Neural cell (in vitro differentiated cells): Measurements from ENCODE around the gene RAD23B. TPM values are rescaled to one million over a fixed set of nuclear protein-coding genes. Genes with fewer than 3 reads are reported as not detected.

Experiments used
- H2AFZ ChIP-seq: fragments of 200-600, 300-800 bp; sonication (generic), shearing (Covaris generic); 2 replicates; pipeline ENCODE4 v1.6.0; 2014; ENCODE audit warnings: low read depth, mild to moderate bottlenecking, antibody characterized with exemption, low read length, moderate library complexity
- H3F3A ChIP-seq: fragments of 200-600 bp; shearing (Covaris generic); 2 replicates; pipeline ENCODE4 v1.6.1; 2016; ENCODE audit warnings: mild to moderate bottlenecking, moderate library complexity, mixed read lengths, antibody characterized with exemption, low read length; ENCODE audit not compliant: insufficient read depth, poor library complexity, severe bottlenecking
- H3K27ac ChIP-seq: fragments of 200-600, 300-800 bp; sonication (generic), shearing (Covaris generic); 2 replicates; pipeline ENCODE4 v1.5.1; 2014; ENCODE audit warnings: mild to moderate bottlenecking, low read length, moderate library complexity
- H3K27me3 ChIP-seq: fragments of 300-800, 200-600 bp; sonication (generic), shearing (Covaris generic); 2 replicates; pipeline ENCODE4 v1.6.0; 2014; ENCODE audit warnings: mild to moderate bottlenecking, low read depth, low read length, moderate library complexity; ENCODE audit not compliant: insufficient read depth
- H3K36me3 ChIP-seq: fragments of 300-800, 200-600 bp; sonication (generic), shearing (Covaris generic); 2 replicates; pipeline ENCODE4 v1.5.1; 2014; ENCODE audit warnings: mild to moderate bottlenecking, antibody characterized with exemption, low read length, moderate library complexity; ENCODE audit not compliant: insufficient read depth
- H3K4me2 ChIP-seq: fragments of 300-800, 200-600 bp; sonication (generic), shearing (Covaris generic); 2 replicates; pipeline ENCODE4 v1.6.0; 2014; ENCODE audit warnings: mild to moderate bottlenecking, low read length
- H3K4me3 ChIP-seq: fragments of 300-800, 200-600 bp; sonication (generic), shearing (Covaris generic); 2 replicates; pipeline ENCODE4 v1.5.1; 2014; ENCODE audit warnings: mild to moderate bottlenecking, low read length, moderate library complexity
- H3K79me2 ChIP-seq: fragments of 200-600 bp; shearing (Covaris generic); replicated peaks from 2 replicates; pipeline ENCODE4 v1.6.0; 2014; ENCODE audit warnings: mild to moderate bottlenecking, low read length, moderate library complexity; ENCODE audit not compliant: insufficient read depth
- H3K9ac ChIP-seq: fragments of 300-800, 200-600 bp; sonication (generic), shearing (Covaris generic); 2 replicates; pipeline ENCODE4 v1.6.1; 2016; ENCODE audit warnings: mild to moderate bottlenecking, low read length, mixed read lengths
- H3K9me2 ChIP-seq: fragments of 200-600 bp; shearing (Covaris generic); 2 replicates; pipeline ENCODE4 v1.6.1; 2016; ENCODE audit warnings: mild to moderate bottlenecking, low read length, mixed read lengths; ENCODE audit not compliant: insufficient read depth
- H3K9me3 ChIP-seq: fragments of 200-600, 300-800 bp; sonication (generic), shearing (Covaris generic); 2 replicates; pipeline ENCODE4 v1.6.1; 2016; ENCODE audit warnings: mild to moderate bottlenecking, mixed run types, low read length, moderate library complexity, mixed read lengths
- H4K20me1 ChIP-seq: fragments of 200-600 bp; shearing (Covaris generic); 2 replicates; pipeline ENCODE4 v1.6.1; 2016; ENCODE audit warnings: mild to moderate bottlenecking, mixed run types; ENCODE audit not compliant: insufficient read depth
- EP300 ChIP-seq: fragments of 450-650 bp; conservative IDR thresholded peaks from 2 replicates; pipeline ENCODE4 v1.6.1; 2014; ENCODE audit warnings: antibody characterized with exemption, mild to moderate bottlenecking, moderate library complexity; ENCODE audit not compliant: poor library complexity, severe bottlenecking
- EZH2 ChIP-seq: fragments of 200-600, 300-800 bp; shearing (Covaris generic), sonication (generic); IDR thresholded peaks from 2 replicates; pipeline ENCODE4 v1.6.1; 2014; ENCODE audit warnings: antibody characterized with exemption, low read length, borderline replicate concordance, mild to moderate bottlenecking; ENCODE audit not compliant: insufficient read depth, poor library complexity, severe bottlenecking
- MXI1 ChIP-seq: fragments of 450-650 bp; conservative IDR thresholded peaks from 2 replicates; pipeline ENCODE4 v1.6.1; 2014; ENCODE audit warnings: antibody characterized with exemption, mild to moderate bottlenecking; ENCODE audit not compliant: poor library complexity, severe bottlenecking
- POLR2AphosphoS5 ChIP-seq: IDR thresholded peaks from 2 replicates; pipeline ENCODE4 v1.6.1; 2012
- RAD21 ChIP-seq: fragments of 450-650 bp; conservative IDR thresholded peaks from 2 replicates; pipeline ENCODE4 v1.6.1; 2014; ENCODE audit warnings: antibody characterized with exemption, mild to moderate bottlenecking, moderate library complexity
- SMC3 ChIP-seq: fragments of 450-650 bp; conservative IDR thresholded peaks from 2 replicates; pipeline ENCODE4 v1.6.1; 2014; ENCODE audit warnings: antibody characterized with exemption, mild to moderate bottlenecking, moderate library complexity; ENCODE audit not compliant: poor library complexity
- TAF1 ChIP-seq: IDR thresholded peaks from 2 replicates; pipeline ENCODE4 v1.6.1; 2012; ENCODE audit warnings: low read depth
- polyA plus RNA-seq: library from polyadenylated mRNA; depleted of rRNA; stranded (reverse); fragments of >200 nt; gene quantifications from 2 replicates; pipeline ENCODE4 v1.2.3, GENCODE V29; 2014
- TF ChIP-seq, protein P1 (sequence below): fragments of 450-650 bp; IDR thresholded peaks from 2 replicates; pipeline ENCODE4 v1.5.1; 2014; ENCODE audit warnings: antibody characterized with exemption, mild to moderate bottlenecking, moderate library complexity; ENCODE audit not compliant: poor library complexity, severe bottlenecking
- TF ChIP-seq, protein P2 (sequence below): IDR thresholded peaks from 2 replicates; pipeline ENCODE4 v1.6.1; 2012; ENCODE audit warnings: borderline replicate concordance

Gene RAD23B
- polyA plus RNA-seq, 1 donor from 2014 or later = 97.3 TPM

DNA sequence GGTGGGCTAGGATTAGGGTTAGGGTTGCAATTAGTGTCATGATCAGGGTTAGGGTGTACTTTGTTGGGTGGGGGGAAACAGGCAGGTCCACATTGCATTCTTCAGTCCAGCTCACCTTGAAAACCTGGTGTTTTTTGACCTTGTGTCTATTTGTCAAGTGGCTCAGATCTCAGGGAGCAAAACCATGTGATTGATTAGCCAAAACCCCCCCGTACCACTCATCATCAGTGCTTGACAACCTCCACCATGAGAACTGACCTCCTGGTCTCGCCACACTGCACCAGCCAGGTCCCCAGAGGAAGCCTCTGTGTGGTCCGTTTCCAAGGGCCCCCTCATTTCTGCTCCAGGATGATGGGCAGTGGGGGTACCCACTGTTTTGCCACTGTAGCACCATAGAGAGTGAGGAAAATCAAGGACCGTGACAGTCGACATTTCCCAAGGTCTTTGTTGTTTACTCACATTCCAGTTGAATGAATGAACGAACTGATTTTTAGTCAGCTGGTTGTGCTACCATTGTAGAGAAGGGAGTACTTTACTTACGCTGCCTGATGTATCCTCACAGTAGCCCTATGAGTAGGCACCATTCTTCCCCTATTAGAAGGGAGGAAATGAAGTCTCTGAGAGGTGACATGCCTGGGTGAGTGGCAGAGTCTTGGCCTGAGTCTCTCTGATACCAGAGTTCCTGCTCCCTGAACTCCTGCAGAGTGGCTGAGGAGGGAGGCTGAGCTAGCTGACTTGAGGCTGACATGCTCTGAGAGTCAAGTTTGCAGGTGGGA lies 84.8 kb downstream of the RAD23B start:
- Histone ChIP-seq H2AFZ (no peak overlapping the region), H3K9me2 (no peaks in the 10 kb centered on the region), H3K36me3 (no peaks in the 10 kb centered on the region), H3K27me3 (no peaks in the 10 kb centered on the region), H3K9me3 (no peaks in the 10 kb centered on the region), H3F3A (no peaks in the 10 kb centered on the region), H3K4me2 (no peak overlapping the region), H3K27ac (no peak overlapping the region), H3K4me3 (no peak overlapping the region), H4K20me1 (no peaks in the 10 kb centered on the region), H3K9ac (no peak overlapping the region), H3K79me2 (no peaks in the 10 kb centered on the region)
- TF ChIP-seq, protein P1, sequence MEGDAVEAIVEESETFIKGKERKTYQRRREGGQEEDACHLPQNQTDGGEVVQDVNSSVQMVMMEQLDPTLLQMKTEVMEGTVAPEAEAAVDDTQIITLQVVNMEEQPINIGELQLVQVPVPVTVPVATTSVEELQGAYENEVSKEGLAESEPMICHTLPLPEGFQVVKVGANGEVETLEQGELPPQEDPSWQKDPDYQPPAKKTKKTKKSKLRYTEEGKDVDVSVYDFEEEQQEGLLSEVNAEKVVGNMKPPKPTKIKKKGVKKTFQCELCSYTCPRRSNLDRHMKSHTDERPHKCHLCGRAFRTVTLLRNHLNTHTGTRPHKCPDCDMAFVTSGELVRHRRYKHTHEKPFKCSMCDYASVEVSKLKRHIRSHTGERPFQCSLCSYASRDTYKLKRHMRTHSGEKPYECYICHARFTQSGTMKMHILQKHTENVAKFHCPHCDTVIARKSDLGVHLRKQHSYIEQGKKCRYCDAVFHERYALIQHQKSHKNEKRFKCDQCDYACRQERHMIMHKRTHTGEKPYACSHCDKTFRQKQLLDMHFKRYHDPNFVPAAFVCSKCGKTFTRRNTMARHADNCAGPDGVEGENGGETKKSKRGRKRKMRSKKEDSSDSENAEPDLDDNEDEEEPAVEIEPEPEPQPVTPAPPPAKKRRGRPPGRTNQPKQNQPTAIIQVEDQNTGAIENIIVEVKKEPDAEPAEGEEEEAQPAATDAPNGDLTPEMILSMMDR = no peak
- no peak for TF ChIP-seq TAF1
- TF ChIP-seq POLR2AphosphoS5 = no peak
- TF ChIP-seq SMC3 = no peak
- TF ChIP-seq EZH2 = no peak
- TF ChIP-seq, protein P2, sequence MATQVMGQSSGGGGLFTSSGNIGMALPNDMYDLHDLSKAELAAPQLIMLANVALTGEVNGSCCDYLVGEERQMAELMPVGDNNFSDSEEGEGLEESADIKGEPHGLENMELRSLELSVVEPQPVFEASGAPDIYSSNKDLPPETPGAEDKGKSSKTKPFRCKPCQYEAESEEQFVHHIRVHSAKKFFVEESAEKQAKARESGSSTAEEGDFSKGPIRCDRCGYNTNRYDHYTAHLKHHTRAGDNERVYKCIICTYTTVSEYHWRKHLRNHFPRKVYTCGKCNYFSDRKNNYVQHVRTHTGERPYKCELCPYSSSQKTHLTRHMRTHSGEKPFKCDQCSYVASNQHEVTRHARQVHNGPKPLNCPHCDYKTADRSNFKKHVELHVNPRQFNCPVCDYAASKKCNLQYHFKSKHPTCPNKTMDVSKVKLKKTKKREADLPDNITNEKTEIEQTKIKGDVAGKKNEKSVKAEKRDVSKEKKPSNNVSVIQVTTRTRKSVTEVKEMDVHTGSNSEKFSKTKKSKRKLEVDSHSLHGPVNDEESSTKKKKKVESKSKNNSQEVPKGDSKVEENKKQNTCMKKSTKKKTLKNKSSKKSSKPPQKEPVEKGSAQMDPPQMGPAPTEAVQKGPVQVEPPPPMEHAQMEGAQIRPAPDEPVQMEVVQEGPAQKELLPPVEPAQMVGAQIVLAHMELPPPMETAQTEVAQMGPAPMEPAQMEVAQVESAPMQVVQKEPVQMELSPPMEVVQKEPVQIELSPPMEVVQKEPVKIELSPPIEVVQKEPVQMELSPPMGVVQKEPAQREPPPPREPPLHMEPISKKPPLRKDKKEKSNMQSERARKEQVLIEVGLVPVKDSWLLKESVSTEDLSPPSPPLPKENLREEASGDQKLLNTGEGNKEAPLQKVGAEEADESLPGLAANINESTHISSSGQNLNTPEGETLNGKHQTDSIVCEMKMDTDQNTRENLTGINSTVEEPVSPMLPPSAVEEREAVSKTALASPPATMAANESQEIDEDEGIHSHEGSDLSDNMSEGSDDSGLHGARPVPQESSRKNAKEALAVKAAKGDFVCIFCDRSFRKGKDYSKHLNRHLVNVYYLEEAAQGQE = no peak
- TF ChIP-seq MXI1 = no peak
- TF ChIP-seq EP300 = no peak

DNA sequence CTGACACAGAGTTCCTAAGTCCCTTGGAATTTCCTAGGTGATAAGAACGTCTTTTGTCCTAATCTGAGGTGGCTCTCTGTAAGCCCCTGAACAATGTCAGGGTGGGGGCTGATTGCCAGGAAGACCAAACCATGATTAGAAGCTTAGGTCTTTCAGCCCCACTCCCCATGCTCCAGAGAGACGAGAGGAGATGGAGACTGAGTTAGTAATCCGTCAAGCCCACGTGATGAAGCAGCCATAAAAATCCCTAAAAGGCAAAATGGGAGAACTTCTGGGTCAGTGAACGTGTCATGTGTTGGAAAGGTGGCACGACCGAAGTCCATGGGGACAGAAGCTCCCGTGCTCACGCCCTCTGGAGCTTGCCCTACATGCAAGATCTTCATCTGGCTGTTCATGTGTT lies 85.6 kb downstream of the RAD23B start:
- no peaks in the 10 kb centered on the region for H4K20me1 ChIP-seq
- H3K9me3 ChIP-seq = no peaks in the 10 kb centered on the region
- no peak overlapping the region for H2AFZ ChIP-seq
- TF ChIP-seq EZH2 = no peak
- no peak for TF ChIP-seq SMC3
- no peak for TF ChIP-seq MXI1
- no peak for TF ChIP-seq POLR2AphosphoS5
- no peak for TF ChIP-seq EP300
- TF ChIP-seq RAD21 = no peak
- TF ChIP-seq, protein P2 = no peak
- no peak for TF ChIP-seq TAF1
- TF ChIP-seq, protein P1 = no peak
- no peak overlapping the region for H3K9ac ChIP-seq
- H3K27ac ChIP-seq = no peak overlapping the region
- no peaks in the 10 kb centered on the region for H3K27me3 ChIP-seq
- H3F3A ChIP-seq = no peaks in the 10 kb centered on the region
- no peak overlapping the region for H3K4me3 ChIP-seq
- H3K9me2 ChIP-seq = no peaks in the 10 kb centered on the region
- H3K4me2 ChIP-seq = no peak overlapping the region
- no peaks in the 10 kb centered on the region for H3K36me3 ChIP-seq
- no peaks in the 10 kb centered on the region for H3K79me2 ChIP-seq
